GM21737 (cell line): Measurements from ENCODE around the gene ABCA4.
"Not testable (repeated sequence)": the region's sequence is repeated elsewhere in the genome, so short reads cannot be mapped to it uniquely, and the experiment has no call there.

Source experiments
- ATAC-seq: cut with Tn5 transposase; IDR thresholded peaks from one replicate; pipeline ENCODE4 v1.9.1; 2021; ENCODE audit warnings: mild to moderate bottlenecking, moderate library complexity; ENCODE audit not compliant: unreplicated experiment

The ABCA4 gene

DNA sequence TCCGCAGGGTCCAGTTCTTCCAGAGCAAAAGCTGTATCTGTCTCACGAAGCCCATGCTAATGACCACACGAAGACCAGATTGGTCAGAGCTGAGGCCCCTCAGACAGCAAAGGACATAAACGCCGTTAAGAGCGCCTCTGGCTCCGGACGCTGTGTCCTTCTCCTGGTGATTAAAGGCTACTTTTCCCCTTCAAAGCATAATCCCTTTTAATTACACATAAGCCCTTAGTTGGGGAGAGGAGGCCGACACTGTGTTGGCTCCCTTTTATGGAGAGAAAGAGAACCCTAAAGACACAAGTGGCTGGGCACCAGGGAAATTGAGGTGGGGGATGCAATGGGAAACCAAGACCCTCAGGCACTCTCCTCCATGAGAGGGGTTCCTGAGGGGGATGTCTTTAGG is at the start of gene ABCA4:
ABCA4 (minus strand) TSS at position 158 of the 400 bp plus-strand sequence; CDS start at position 55, 103 bp downstream.
- no peak for ATAC-seq

GRCh38 chr1:94169126-94169525 is 48.2 kb upstream of the ABCA4 start:
- ATAC-seq = no peak

- ATAC-seq = no peak
These were observed 44.9 kb upstream of the ABCA4 start for GRCh38 chr1:94165843-94166242.

DNA sequence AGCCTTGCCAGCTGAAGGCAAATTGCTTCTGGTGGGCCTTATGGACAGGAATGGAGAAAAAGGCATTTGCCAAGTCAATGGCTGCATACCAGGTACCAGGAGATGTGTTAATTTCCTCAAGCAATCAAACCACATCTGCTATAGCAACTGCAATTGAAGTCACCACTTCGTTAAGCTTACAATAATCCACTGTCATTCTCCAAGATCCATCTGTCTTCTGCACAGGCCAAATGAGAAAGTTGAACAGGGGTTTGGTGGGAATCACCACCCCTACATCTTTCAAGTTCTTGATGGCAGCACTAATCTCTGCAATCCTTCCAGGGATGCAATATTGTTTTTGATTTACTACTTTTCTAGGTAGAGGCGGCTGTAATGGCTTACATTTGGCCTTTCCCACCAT is 43.9 kb upstream of the ABCA4 start:
- not testable (repeated sequence) for ATAC-seq

DNA sequence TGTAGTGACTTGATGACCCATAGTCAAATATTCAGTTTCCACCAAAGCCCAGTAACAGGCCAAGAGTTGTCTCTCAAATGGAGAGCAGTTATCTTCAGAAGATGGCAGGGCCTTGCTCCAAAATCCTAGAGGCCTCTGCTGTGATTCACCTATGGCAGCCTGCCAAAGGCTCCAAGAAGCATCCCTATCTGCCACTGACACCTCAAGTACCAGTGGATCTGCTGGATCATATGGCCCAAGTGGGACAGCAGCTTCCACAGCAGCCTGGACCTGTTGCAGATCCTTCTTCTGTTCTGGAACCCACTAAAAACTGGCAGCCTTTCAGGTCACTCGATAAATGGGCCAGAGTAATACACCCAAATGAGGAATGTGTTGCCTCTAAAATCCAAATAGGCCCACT is 43.2 kb upstream of the ABCA4 start:
- not testable (repeated sequence) for ATAC-seq

DNA sequence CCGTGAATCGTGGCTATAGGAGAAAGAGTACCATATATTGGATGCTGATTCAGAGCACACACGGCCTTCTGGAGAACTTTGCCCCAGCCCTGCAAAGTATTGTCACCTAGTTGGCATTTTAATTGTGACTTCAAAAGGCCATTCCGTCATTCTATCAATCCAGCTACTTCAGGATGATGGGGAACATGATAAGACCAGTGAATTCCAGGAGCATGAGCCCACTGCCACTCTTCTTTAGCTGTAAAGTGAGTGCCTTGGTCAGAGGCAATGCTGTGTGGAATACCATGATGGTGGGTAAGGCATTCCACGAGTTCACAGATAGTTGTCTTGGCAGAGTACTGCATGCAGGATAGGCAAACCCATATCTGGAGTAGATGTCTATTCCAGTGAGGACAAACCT is 42.3 kb upstream of the ABCA4 start:
- not testable (repeated sequence) for ATAC-seq

GRCh38 chr1:94160811-94161210 is 39.9 kb upstream of the ABCA4 start:
- ATAC-seq = no peak

GRCh38 chr1:94156096-94156625 is 35.2 kb upstream of the ABCA4 start:
- ATAC-seq = no peak

DNA sequence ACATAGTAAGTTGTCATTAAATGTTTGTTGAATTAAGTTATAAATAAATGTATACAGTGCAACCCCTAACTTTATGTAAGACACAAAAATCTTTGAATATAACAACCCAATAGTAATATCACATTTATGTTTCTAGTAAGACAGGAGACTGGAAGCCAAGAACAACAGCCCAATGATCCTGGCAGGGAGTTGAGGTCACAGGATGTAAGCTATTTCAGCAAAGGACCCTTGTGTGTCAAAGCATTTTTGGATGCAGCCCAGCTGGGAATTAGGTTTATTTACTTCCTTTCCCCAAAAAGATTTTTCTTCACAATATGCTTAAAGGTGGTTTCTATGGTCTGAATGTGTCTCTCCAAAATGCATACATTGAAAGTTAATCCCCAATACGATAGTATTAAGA is 34.0 kb upstream of the ABCA4 start:
- no peak for ATAC-seq

- ATAC-seq = no peak
These were observed 32.2 kb upstream of the ABCA4 start for GRCh38 chr1:94153133-94153532.

GRCh38 chr1:94149166-94149565 is 28.2 kb upstream of the ABCA4 start:
- not testable (repeated sequence) for ATAC-seq

GRCh38 chr1:94146273-94146672 is 25.3 kb upstream of the ABCA4 start:
- no peak for ATAC-seq

GRCh38 chr1:94144836-94145235 is 23.9 kb upstream of the ABCA4 start:
- ATAC-seq = no peak

DNA sequence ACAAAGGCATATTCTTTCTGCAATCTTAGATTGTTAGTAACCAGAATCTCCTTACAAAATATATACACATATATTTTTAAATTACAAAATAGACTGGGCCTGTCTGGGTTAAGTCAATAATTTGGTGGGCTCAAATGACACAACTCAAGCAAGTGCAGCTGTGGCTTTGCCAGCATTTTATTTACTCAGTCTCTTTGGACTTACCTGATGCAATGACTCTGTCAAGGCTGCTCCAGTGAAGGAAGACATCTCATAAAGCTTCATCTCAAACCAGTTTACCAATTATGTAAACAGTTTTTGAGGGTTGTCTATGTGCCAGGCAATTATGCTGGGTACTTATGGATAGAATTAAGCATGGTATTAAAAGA is 22.8 kb upstream of the ABCA4 start:
- ATAC-seq = no peak

GRCh38 chr1:94143173-94143808 is 22.3 kb upstream of the ABCA4 start:
- no peak for ATAC-seq

- no peak for ATAC-seq
These were observed 21.6 kb upstream of the ABCA4 start for GRCh38 chr1:94142583-94142982.

GRCh38 chr1:94142022-94142421 is 21.1 kb upstream of the ABCA4 start:
- no peak for ATAC-seq

DNA sequence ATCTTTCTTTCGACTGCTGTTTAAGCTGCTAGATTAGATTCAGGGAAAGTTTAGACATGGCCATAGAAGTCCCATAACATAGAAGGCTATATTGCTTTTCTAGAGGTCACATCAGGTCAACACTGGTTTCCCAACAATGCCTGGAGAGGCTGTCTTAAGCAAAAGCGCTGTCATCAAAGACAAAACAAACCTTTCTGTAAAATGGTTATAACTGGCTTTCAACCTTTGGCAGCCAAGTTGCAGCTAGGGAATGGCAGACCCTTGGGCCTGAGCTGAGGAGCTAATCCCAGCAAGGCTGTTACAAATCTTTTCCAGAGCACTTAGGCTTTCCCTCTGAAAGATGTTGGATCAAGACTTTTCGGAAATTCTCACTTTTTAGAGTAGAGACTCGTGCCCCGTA is 11.2 kb upstream of the ABCA4 start:
- ATAC-seq = no peak

DNA sequence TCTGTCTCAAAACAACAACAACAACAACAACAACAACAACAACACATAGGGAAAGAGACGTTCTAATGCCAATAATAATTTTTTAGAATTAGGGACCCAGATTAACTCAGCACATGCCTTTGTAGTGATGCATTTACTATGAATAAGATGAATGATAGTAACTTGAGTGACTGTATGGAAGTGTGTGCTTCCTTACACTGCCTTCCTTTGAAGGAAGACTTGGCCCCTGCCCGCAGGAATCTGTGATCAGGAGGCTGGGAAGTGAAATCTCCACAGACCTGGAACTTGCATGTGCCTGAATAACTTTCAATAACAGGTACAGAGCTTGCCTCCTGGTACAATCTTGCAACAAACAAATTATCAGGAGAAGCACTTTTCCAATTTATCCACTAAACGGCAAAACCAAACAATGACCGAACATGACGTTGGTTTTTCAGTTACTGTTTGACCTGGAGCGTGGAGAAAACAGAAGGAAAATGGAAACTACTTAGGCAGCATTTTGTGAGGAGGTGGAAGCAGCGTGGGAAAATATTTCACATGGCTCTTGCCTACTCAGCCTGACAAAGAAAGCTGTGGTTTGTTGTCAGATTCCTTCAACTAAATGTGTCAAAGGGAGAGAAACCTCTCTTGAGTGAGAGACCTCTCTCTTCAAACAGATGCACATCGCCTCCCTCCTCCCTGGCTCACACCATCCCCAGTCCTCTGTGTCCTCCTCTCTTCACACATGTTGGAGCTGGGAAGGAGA is 10.1 kb upstream of the ABCA4 start:
- no peak for ATAC-seq

DNA sequence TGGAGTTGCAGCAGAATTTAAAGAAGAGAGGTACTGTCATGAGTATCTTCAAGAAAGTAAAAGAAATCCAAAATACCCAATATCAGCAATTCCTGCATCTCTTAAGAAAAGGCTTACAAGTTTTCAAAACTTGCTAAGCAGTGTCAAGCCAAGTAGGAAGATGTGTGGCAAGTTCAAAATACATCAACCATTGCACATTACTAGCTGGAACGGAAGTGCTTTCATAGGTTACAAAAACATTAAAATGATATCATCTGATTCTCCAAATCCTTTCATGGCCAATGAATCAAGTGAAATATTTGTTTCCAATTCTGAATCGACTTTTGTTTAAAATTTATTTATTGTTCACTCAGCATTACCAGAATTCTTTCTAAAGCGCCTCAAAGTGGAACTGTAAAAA is 5.7 kb upstream of the ABCA4 start:
- no peak for ATAC-seq

- no peak for ATAC-seq
These were observed 4.9 kb upstream of the ABCA4 start for GRCh38 chr1:94125551-94126514.
